ENCODE measurements around the gene TRIM9.
"Not testable (repeated sequence)": the region's sequence is repeated elsewhere in the genome, so short reads cannot be mapped to it uniquely, and the experiment has no call there.

TRIM9 gene

DNA sequence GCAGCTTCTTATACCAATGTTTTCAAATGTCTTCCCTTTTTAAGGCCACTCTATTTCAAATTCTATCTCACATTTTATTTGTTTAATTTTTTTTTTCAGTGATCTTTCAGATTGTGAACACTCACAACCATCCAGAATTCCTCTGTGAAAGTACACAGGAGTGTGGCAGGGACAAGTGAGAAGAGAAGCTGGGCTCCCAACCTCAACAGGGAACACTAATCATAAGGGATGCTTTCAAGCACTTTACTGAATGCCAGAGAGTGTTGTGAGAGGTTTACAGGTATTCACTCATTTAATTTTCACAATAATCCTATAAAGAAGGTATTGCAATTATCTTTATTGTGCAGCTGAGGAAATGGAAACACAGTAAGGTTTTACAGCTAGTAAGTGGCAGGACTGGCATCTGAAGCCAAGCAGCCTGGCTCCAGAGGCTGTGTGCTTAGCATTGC is 90.5 kb downstream of the TRIM9 start:
- no peak for DNase-seq (ENCODE audit: low read depth)
- no peak overlapping the region for H3K4me3 ChIP-seq (replicated peaks; ENCODE audit: low read depth, low read length)
- TF ChIP-seq, protein P1, sequence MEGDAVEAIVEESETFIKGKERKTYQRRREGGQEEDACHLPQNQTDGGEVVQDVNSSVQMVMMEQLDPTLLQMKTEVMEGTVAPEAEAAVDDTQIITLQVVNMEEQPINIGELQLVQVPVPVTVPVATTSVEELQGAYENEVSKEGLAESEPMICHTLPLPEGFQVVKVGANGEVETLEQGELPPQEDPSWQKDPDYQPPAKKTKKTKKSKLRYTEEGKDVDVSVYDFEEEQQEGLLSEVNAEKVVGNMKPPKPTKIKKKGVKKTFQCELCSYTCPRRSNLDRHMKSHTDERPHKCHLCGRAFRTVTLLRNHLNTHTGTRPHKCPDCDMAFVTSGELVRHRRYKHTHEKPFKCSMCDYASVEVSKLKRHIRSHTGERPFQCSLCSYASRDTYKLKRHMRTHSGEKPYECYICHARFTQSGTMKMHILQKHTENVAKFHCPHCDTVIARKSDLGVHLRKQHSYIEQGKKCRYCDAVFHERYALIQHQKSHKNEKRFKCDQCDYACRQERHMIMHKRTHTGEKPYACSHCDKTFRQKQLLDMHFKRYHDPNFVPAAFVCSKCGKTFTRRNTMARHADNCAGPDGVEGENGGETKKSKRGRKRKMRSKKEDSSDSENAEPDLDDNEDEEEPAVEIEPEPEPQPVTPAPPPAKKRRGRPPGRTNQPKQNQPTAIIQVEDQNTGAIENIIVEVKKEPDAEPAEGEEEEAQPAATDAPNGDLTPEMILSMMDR (IDR thresholded peaks at IDR 0.05; ENCODE audit: low read length, missing control alignments) = no peak

DNA sequence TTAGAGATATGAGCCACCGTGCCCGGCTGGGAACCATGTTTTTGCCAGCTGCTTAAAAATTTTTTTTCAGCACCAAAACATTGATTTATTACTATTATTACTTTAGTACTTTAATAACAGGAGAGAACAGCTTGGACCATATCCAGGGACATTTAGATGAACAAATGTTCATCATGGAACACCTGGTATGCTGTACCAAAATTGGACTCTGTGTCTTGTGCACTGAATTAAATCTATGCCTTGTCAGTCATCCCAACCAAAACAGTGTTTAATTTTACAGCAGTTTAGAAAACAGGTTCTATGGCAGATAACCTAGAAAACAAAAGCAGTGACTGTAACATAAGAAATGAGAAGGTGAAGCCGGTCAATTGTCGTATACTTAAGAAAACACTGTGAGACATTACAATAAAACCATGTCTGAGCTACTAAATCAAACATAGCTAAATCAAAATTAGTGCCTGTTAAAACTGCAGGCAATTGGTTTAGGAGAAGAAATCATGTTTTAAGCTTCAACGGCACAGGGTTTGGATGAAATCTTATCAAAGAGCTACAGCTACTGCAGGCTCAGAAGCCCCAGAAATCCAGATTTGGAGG is 92.4 kb downstream of the TRIM9 start:
- DNase-seq (ENCODE audit: low read depth) = no peak
- TF ChIP-seq, protein P1 (IDR thresholded peaks at IDR 0.05; ENCODE audit: low read length, missing control alignments) = no peak

DNA sequence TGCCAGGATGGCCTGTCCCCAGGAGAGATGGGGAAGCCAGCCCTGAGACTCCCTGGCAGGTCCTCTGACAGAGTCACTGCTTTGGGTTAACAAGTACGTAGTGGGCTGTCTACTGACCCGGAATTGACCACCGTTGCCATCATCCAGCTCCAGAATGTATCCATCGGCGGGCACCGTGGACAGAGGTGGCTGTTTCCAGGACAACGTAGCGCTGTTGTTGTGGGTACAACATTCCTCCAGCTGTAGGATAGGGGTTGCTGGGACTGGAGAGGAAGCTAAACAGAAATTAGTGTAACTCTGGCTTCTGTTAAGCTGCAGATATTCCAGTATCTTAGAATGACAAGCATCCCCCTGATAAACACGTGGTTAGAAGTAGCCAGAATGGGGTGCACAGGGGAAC is 94.3 kb downstream of the TRIM9 start:
- TF ChIP-seq, protein P1 (IDR thresholded peaks at IDR 0.05; ENCODE audit: low read length, missing control alignments) = no peak
- H3K4me3 ChIP-seq (replicated peaks; ENCODE audit: low read depth, low read length) = no peak overlapping the region
- no peak for DNase-seq (ENCODE audit: low read depth)

More for the DNA sequence above, 92.4 kb downstream of the TRIM9 start:
- no peak overlapping the region for H3K4me3 ChIP-seq (replicated peaks; ENCODE audit: low read depth, low read length)

DNA sequence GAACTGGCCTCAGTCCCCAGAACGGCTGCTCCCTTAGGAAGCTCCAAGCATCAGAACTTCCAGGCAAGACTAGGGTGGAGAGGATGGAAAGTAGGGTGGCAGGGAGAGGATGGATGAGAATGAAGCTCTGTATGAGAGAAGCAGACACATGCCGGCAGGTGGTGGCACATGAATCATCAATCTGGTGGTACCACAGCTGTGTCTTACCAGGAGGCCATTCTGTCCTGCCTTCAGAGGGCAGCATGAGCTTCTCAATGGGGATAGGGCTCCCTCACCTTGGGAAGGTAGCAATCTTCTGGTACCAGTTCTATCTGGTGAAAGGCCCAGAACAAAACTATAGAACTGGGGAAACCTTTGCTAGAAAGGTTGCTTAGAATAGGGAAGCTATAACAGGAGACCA is 95.2 kb downstream of the TRIM9 start:
- DNase-seq (ENCODE audit: low read depth) = no peak

DNA sequence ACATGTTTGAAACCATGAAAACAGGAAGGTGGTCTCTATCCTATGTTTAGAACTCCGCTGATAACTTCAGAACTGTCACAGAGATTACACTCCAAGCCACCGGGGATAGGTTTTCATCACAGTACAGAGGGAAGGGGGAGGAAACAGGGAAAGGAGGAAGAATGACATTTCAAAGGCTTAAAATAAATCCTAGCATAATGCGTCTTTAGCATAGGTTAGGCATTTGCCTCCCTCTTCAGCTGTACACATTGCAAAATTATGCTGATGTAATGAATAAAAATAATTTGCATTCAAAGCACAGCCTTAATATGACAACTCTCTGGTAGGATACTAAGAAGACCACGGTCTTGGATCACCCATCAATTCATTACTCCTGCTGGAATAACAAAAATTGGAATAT is 96.3 kb downstream of the TRIM9 start:
- DNase-seq (ENCODE audit: low read depth) = no peak
- TF ChIP-seq, protein P1 (IDR thresholded peaks at IDR 0.05; ENCODE audit: low read length, missing control alignments) = no peak
- no peak overlapping the region for H3K4me3 ChIP-seq (replicated peaks; ENCODE audit: low read depth, low read length)

More for the DNA sequence above, 95.2 kb downstream of the TRIM9 start:
- H3K4me3 ChIP-seq (replicated peaks; ENCODE audit: low read depth, low read length) = no peak overlapping the region
- TF ChIP-seq, protein P1 (IDR thresholded peaks at IDR 0.05; ENCODE audit: low read length, missing control alignments) = no peak

DNA sequence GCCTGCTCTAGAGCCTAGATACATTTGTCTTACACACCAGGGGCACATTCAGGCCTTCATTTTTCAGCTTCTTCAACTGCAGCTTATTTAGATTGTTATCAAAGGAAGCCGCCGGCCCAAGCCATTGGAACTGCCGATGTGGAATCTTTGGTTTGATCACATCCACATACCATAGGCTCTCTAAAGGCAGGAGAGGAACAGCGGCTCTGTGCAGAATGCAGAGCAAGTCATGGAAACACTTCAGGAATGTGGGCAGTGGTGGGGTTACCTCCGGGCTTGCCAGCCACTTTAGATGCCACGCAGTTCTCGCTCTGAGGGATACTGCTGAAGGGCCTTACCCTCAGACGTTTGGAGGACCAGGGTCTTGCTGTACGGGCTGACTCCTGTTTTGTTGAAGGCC is 97.2 kb downstream of the TRIM9 start:
- H3K4me3 ChIP-seq (replicated peaks; ENCODE audit: low read depth, low read length) = no peak overlapping the region
- TF ChIP-seq, protein P1 (IDR thresholded peaks at IDR 0.05; ENCODE audit: low read length, missing control alignments) = no peak
- DNase-seq (ENCODE audit: low read depth) = no peak

DNA sequence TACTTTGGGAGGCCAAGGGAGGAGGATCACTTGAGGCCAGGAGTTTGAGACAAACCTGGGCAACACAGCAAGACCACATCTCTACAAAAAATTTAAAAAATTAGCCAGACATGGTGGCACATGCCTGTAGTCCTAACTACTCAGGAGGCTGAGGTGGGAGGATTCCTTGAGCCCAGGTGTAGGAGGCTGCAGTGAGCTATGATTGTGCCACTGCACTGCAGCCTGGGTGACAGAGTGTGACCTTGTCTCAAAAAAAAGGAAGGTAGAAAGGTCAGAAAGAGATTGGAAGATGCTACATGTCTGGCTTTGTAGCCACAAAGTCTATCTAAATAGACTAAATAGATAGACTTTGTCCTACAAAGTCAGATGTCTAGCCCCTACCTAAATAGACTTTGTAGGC is 100.7 kb downstream of the TRIM9 start:
- not testable (repeated sequence) for DNase-seq (ENCODE audit: low read depth)

More for the DNA sequence above, 100.7 kb downstream of the TRIM9 start:
- not testable (repeated sequence) for H3K4me3 ChIP-seq (replicated peaks; ENCODE audit: low read depth, low read length)

All from fibroblast of pulmonary artery (primary cell).